HG02678 (cell line): Measurements from ENCODE around the gene ALG1L2.
"Not testable (repeated sequence)": the region's sequence is repeated elsewhere in the genome, so short reads cannot be mapped to it uniquely, and the experiment has no call there.

Experiments used
- ATAC-seq: cut with Tn5 transposase; IDR thresholded peaks from one replicate; pipeline ENCODE4 v1.9.1; 2021; ENCODE audit warnings: mild to moderate bottlenecking, moderate library complexity; ENCODE audit not compliant: unreplicated experiment

The ALG1L2 gene

GRCh38 chr3:130081351-130081881, at the start of gene ALG1L2:
TSS of gene ALG1L2 (plus strand) at chr3:130081831. CDS start at chr3:130082017, 186 bp downstream.
- ATAC-seq: no peak

DNA sequence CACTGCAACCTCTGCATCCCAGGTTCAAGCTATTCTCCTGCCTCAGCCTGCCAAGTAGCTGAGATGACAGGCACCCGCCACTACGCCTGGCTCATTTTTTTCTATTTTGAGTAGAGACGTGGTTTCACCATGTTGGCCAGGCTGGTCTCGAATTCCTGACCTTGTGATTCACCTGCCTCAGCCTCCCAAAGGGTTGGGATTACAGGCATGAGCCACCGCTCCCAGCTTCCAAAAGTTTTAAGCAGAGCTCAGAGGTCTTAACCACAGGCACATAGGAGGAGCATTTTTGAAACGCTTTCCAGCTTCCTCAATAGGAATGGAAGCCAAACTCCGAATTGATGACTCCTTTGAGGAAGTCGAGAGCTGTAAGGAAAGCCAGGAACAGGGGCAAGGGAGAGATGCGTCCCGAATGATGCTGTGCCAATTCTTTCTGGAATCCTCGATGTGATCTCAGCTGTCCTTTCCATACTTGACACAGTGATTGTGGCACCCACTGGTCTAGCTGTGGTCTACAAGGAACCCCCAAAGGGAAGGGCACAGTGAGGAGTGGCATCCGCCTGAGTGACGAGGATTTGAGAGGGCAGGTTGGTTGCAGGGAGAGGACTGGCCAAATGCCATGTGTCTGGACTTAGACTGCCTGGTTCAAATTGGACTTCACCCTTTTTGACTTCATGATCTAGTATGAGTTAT, 44.4 kb upstream of the ALG1L2 start:
- ATAC-seq: not testable (repeated sequence)

- not testable (repeated sequence) for ATAC-seq
Measured at GRCh38 chr3:130042736-130043135, 38.9 kb upstream of the ALG1L2 start.

DNA sequence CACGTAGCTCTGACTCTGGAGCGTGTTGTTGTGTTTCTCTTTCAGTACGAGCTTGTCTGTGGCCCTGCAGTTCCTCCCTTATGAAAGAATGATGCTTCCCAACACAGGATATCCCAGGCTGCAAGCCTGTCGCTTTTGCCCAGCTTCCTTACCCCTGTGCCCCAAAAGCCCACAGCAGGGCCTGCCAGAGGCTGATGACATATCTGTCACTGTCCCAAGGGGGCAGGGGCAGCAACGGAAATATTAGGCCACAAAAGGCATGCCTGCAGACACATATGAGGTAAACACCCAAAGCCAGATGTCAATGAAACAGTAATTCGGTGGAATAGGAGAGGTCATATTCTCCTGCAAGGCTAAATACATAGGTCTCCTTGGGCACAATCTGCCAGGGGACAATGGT, 38.0 kb upstream of the ALG1L2 start:
- ATAC-seq: not testable (repeated sequence)

DNA sequence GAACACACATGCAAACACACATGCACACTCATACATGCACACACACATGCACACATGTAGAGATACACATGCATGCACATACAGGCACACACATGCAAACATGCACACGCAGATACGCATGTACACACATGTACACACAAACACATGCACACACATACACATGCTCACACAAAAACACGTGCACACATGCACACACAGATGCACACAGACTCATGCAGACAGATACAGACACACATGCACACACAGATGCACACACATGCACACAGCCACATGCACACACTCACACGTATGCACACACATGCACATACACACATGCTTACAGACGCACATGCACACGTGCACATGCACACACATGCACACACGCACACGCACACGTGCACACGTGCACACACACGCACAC, 37.3 kb upstream of the ALG1L2 start:
- ATAC-seq: no peak

DNA sequence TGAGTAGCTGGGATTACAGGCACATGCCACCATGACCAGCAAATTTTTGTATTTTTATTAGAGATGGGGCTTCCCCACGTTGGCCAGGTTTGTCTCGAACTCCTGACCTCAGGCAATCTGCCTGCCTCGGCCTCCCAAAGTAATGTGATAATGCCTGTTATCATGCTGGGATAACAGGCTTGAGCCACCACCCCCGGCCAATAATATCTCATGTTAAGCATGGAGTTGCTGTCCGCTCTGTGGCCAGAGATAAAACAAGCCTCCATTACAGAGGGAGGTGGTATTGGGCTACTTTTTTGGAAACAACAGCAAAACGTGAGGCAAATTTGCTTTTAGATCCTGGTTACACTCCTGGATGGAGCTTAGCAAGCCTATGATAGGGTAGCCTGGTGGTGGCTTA, 32.9 kb upstream of the ALG1L2 start:
- no peak for ATAC-seq

- ATAC-seq: not testable (repeated sequence)
Measured at GRCh38 chr3:130052366-130052765, 29.3 kb upstream of the ALG1L2 start.

DNA sequence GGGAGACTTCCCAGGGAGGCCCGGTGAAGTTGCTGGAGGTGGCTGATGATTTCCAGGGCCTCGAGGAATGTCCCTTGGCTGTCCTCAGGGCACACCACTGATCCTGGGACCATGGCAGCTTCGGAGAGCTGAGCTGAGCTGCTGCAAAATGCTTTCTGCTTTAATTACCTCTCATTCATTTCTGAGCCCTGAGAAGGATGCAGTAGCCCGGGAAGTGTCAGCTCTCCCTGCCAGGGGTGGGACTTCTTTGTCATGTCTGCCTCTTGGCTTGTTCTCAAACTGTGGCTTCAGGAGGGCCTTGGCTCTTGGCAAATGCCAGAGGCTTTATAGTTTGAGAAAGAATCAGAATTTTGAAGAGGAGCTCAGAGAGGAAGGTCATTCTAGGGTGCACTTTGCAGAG, 28.7 kb upstream of the ALG1L2 start:
- ATAC-seq: not testable (repeated sequence)

- not testable (repeated sequence) for ATAC-seq
Measured at GRCh38 chr3:130057536-130058266, 23.9 kb upstream of the ALG1L2 start.

DNA sequence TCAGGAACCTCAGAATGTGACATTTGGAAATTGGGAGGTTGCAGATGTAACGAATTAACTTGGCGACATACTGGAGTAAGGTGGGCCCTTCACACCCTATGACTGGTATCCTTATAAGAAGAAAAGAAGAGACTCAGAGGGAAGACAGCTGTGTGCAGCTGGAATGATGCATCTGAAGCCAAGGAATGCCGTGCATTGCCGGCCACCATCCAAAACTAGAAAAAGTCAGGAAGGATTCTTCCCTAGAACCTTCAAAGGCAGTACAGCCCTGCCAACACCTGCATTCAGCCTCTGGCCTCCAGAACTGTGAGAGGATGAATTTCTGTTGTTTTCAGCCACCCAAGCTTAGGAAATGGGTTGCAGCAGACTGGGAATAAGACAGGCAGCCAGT, 23.4 kb upstream of the ALG1L2 start:
- ATAC-seq: not testable (repeated sequence)

DNA sequence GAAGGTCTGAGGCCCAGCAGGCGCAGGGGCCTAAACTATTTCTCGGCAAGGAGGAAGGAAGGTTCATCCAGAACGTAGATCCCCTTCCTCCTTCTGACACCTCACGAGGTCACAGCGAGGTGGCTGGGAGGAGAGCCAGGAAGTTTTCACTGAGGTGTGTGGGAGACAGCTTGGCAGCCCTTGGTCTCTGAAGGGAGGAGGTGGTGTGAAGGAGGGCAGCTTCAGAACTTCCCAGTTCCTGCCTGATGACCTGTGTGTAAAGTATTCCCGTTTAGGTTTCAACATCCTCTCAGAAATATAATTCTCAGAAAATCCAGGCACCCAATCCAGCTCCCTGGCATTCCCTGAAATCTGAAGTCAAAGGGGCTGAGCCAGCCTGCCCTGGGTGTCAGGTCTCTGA, 22.9 kb upstream of the ALG1L2 start:
- ATAC-seq: not testable (repeated sequence)

- ATAC-seq: not testable (repeated sequence)
Measured at GRCh38 chr3:130059162-130059561, 22.5 kb upstream of the ALG1L2 start.

DNA sequence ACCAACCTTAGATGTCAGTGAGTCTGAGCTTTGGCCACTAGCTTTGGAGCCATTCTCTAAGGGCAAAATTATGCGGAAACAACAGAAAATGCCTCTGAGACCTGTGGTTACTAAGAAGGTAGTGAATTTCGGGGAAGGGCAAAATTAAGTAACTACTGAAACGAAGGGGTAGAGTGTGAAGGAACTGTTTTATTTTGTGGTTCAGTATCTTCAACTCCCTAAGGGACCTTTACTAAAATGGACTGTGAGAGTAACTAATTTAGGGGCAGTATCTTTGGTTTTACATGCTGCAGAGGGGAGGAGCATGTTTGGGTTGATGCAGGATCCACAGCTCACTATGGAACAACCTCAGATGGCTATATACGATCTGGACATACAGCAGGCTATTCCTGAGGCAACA, 8.0 kb upstream of the ALG1L2 start:
- ATAC-seq: no peak

DNA sequence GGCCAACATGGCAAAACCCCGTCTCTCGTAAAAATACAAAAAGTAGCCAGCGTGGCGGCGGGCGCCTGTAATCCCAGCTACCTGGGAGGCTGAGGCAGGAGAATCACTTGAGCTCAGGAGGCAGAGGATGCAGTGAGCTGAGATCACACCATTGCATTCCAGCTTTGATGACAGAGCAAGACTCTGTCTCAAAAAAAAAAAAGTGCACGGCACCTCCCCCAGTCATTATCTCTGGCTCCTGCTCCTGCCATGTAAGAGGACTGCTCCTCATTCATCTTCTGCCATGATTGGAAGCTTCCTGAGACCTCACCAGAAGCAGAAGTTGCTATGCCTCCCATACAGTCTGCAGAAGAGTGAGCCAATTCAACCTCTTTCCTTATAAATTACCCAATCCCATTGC, 4.0 kb upstream of the ALG1L2 start:
- ATAC-seq: no peak

- not testable (repeated sequence) for ATAC-seq
Measured at GRCh38 chr3:130083363-130084090, 1.9 kb downstream of the ALG1L2 start.

- no peak for ATAC-seq
Measured at GRCh38 chr3:130084436-130084980, 2.9 kb downstream of the ALG1L2 start.

DNA sequence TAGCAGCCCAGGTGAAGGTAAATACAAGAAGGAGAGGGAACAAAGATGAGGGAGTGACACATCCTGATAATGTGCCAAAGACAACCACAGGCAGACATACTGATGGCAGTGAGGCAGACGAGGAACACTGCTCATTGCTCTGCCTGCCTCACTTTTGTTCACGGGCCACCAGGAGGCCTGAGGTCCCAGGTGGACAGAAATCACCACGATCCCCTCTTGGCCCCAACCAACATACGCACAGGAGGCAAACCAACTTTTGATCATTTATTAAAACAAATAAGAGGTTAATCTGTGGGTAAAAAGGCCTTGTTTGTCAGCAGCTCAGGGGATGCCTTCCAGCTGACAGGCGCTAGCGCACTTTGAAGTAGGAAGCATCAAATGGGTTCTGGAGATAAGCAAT, 4.2 kb downstream of the ALG1L2 start:
- no peak for ATAC-seq

GRCh38 chr3:130086628-130087027, 5.0 kb downstream of the ALG1L2 start:
- not testable (repeated sequence) for ATAC-seq

GRCh38 chr3:130088061-130088460, 6.4 kb downstream of the ALG1L2 start:
- ATAC-seq: no peak

DNA sequence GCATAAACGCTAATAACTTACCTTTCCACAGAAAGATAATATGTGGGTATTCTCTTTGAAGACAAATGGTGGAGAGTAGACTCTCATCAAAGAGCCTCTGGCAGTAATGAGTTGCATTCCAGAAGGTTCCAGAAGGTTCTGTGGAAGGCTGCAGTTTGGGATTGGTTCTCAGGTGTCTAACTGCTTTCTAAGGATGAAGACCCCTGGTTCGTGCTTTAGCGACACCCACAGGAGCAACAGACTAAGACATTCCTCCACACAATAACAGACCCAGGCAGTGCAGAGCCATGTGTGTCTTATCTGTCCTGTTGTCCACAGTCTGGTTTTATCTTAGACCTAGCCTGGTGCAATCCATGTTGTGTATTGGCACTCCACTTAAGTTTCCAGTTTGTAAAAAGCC, 9.1 kb downstream of the ALG1L2 start:
- ATAC-seq: not testable (repeated sequence)

GRCh38 chr3:130091958-130092357, 10.3 kb downstream of the ALG1L2 start:
- ATAC-seq: no peak
